Endothelial cell of umbilical vein (primary cell): ENCODE measurements around the gene PEX5. TPM values are rescaled to one million over a fixed set of nuclear protein-coding genes. Genes with fewer than 3 reads are reported as not detected.

ENCODE experiments used
- BruUV-seq: library from RNA; stranded (reverse); fragments of 400-500 nt; replicated peaks from 2 replicates; lab custom pipeline; 2021; lab: Mats Ljungman, UMichigan
- CTCF ChIA-PET: fragments of 300-600, 350-600 bp; sonication (Branson Sonifier 250); formaldehyde crosslinking; loops from one replicate; lab custom pipeline; 2021; ENCODE audit warnings: antibody characterized with exemption, inconsistent platforms; lab: Charles Lee
- POLR2A ChIA-PET: fragments of 300-600, 350-600 bp; sonication (Branson Sonifier 250); formaldehyde crosslinking; loops from one replicate; lab custom pipeline; 2021; ENCODE audit warnings: antibody characterized with exemption, inconsistent platforms; lab: Charles Lee
- DNase-seq: peaks from one replicate; pipeline ENCODE4 v3.0.0-alpha.2; 2011; ENCODE audit warnings: low read depth, low spot score
- FAIRE-seq: peaks from 2 replicates; lab custom pipeline; 2011; peaks lifted over from hg19 to GRCh38; lab: Jason Lieb, UNC
- H2AFZ ChIP-seq: 2 replicates; pipeline ENCODE4 v1.6.0; 2012; ENCODE audit warnings: low read depth, low read length, control low read depth, inconsistent platforms
- H3K27ac ChIP-seq: 2 replicates; pipeline ENCODE4 v1.5.1; 2011; ENCODE audit warnings: low read depth, mild to moderate bottlenecking, control low read depth, low read length, moderate library complexity; ENCODE audit not compliant: insufficient read depth
- H3K27me3 ChIP-seq, 2 experiments: 2 replicates each; pipeline versions ENCODE4 v1.6.0 to v1.6.1; 2011; ENCODE audit warnings: low read length in 2 of 2, mixed read lengths in 1 of 2; ENCODE audit not compliant: control insufficient read depth in 2 of 2, insufficient read depth in 2 of 2
- H3K36me3 ChIP-seq, 2 experiments: 2 replicates in 1 of 2; 3 replicates in 1 of 2; pipeline ENCODE4 v1.5.1; 2011; ENCODE audit warnings: low read length in 2 of 2, mild to moderate bottlenecking in 1 of 2, moderate library complexity in 1 of 2; ENCODE audit not compliant: control insufficient read depth in 2 of 2, insufficient read depth in 2 of 2; ENCODE audit errors: extremely low read depth in 1 of 2
- H3K4me1 ChIP-seq: 3 replicates; pipeline ENCODE4 v1.5.1; 2011; ENCODE audit warnings: mild to moderate bottlenecking, low read length; ENCODE audit not compliant: control insufficient read depth, insufficient read depth; ENCODE audit errors: extremely low read depth
- H3K4me2 ChIP-seq: 2 replicates; pipeline ENCODE4 v1.6.1; 2011; ENCODE audit warnings: low read length, control low read depth, mixed read lengths; ENCODE audit not compliant: insufficient read depth
- H3K4me3 ChIP-seq, 3 experiments: fragments of 200-600 bp in 1 of 3; sonication (generic), shearing (Covaris generic) in 1 of 3; replicated peaks in 1 of 3; 2 replicates each; pipeline ENCODE4 v1.5.1; 2011 to 2016; ENCODE audit warnings: control low read depth in 3 of 3, low read length in 3 of 3, mild to moderate bottlenecking in 2 of 3, inconsistent platforms in 1 of 3, low read depth in 1 of 3, moderate library complexity in 1 of 3; ENCODE audit not compliant: insufficient read depth in 1 of 3
- H3K79me2 ChIP-seq: 2 replicates; pipeline ENCODE4 v1.6.0; 2012; ENCODE audit warnings: low read length, inconsistent platforms; ENCODE audit not compliant: control insufficient read depth, insufficient read depth
- H3K9ac ChIP-seq: replicated peaks from 2 replicates; pipeline ENCODE3; 2011; ENCODE audit warnings: low read length, control low read depth; ENCODE audit not compliant: insufficient read depth; ENCODE audit errors: extremely low read depth
- H3K9me1 ChIP-seq: replicated peaks from 3 replicates; pipeline ENCODE4 v1.6.0; 2011; ENCODE audit warnings: mild to moderate bottlenecking, low read length; ENCODE audit not compliant: control insufficient read depth, insufficient read depth; ENCODE audit errors: extremely low read depth
- H3K9me3 ChIP-seq: replicated peaks from 2 replicates; pipeline ENCODE4 v1.5.1; 2012; ENCODE audit warnings: low read length, inconsistent platforms; ENCODE audit not compliant: control insufficient read depth, insufficient read depth
- H4K20me1 ChIP-seq: replicated peaks from 2 replicates; pipeline ENCODE3; 2011; ENCODE audit warnings: mild to moderate bottlenecking, low read length; ENCODE audit not compliant: control insufficient read depth, insufficient read depth; ENCODE audit errors: extremely low read depth
- EZH2 ChIP-seq: IDR thresholded peaks from 2 replicates; pipeline ENCODE4 v1.6.1; 2012; ENCODE audit warnings: borderline replicate concordance, low read depth, mild to moderate bottlenecking, moderate library complexity, low read length, inconsistent platforms; ENCODE audit not compliant: severe bottlenecking
- FOS ChIP-seq: IDR thresholded peaks from 2 replicates; pipeline ENCODE4 v1.6.1; 2011; ENCODE audit warnings: mild to moderate bottlenecking, low read length, moderate library complexity, borderline replicate concordance; ENCODE audit not compliant: insufficient read depth
- GATA2 ChIP-seq: IDR thresholded peaks from 2 replicates; pipeline ENCODE4 v1.7.0; 2011; ENCODE audit warnings: low read depth, mild to moderate bottlenecking, moderate library complexity, mixed read lengths, low read length; ENCODE audit not compliant: insufficient read length, insufficient read depth
- JUN ChIP-seq: IDR thresholded peaks from 2 replicates; pipeline ENCODE4 v1.6.1; 2011; ENCODE audit warnings: borderline replicate concordance, low read depth; ENCODE audit not compliant: insufficient read length, insufficient read depth
- MAX ChIP-seq: IDR thresholded peaks from 2 replicates; pipeline ENCODE4 v1.6.1; 2011; ENCODE audit not compliant: insufficient read depth, insufficient read length
- MYC ChIP-seq: IDR thresholded peaks from one replicate; pipeline ENCODE4 v1.6.1; 2011; ENCODE audit warnings: mild to moderate bottlenecking, low read depth, low read length
- POLR2A ChIP-seq: IDR thresholded peaks from 2 replicates; pipeline ENCODE4 v1.6.1; 2012; ENCODE audit warnings: low read depth, mild to moderate bottlenecking, control low read depth, low read length
- POLR2AphosphoS5 ChIP-seq: IDR thresholded peaks from 2 replicates; pipeline ENCODE4 v1.6.1; 2012; ENCODE audit warnings: low read depth, mild to moderate bottlenecking, control low read depth, low read length, moderate library complexity; ENCODE audit not compliant: insufficient read depth
- dilution Hi-C: fragments of 300-500 bp; cut with MboI; formaldehyde crosslinking; loops from one replicate; pipeline ENCODE4 v1.15.0; 2019; ENCODE audit warnings: low sequenced_read_pairs; ENCODE audit not compliant: extremely low pct_ligation_motif_present
- intact Hi-C: fragments of 100-400 bp; cut with micrococcal nuclease; formaldehyde crosslinking; loops from one replicate; pipeline ENCODE4 v1.10.0; 2022
- polyA plus RNA-seq, 4 experiments: library from polyadenylated mRNA; depleted of rRNA in 3 of 4; stranded (reverse) in 3 of 4; unstranded in 1 of 4; fragments of >200 nt; gene quantifications; 2 replicates each; pipeline versions ENCODE4 v1.2.1 to v1.2.3, GENCODE V29; 2011 to 2012; ENCODE audit warnings: missing spikeins in 1 of 4
- total RNA-seq: library from RNA; stranded (reverse); gene quantifications from 2 replicates; pipeline ENCODE4 v1.2.3, GENCODE V29; 2021
- TF ChIP-seq, protein P1 (sequence below), 2 donors: IDR thresholded peaks; 1 replicate in 1 of 2; 2 replicates in 1 of 2; pipeline ENCODE4 v1.5.1; 2011; ENCODE audit warnings: low read length in 2 of 2, mild to moderate bottlenecking in 2 of 2, moderate library complexity in 2 of 2, control low read depth in 1 of 2, inconsistent platforms in 1 of 2, low read depth in 1 of 2; ENCODE audit not compliant: insufficient read depth in 1 of 2; ENCODE audit errors: extremely low read depth in 1 of 2

PEX5 gene
- total and polyA plus RNA-seq, 2 donors (not counting 3 experiments of a cell fraction or from before 2014, with no cell fraction given), result 12.9 to 32.3 TPM

DNA sequence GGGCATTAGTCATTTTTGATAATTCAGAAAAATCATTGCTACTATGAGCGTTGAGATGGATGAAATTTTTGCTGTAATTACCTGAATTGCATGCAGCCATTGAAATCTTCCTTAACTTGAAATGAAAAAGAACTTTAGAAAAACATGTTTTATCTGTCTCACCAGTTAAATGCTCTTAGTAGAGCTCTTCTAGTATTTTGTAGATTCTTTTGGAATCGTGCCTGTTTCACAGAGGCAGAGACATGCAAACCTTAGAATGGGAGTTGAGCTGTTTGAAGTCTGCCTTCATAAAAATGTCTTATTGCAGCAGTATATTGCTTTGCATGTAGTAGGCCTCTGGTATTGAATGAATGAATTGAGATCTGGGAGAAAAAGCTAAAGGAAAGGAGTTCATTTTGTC lies 4.2 kb downstream of the PEX5 start:
- no peak overlapping the region for H3K4me2 ChIP-seq
- POLR2A ChIA-PET, result no interaction called here
- no peaks in the 10 kb centered on the region for H3K27me3 ChIP-seq
- peaks cover 12% of the 10 kb centered on the region for H3K4me1 ChIP-seq
- no peaks in the 10 kb centered on the region for H3K9me3 ChIP-seq
- DNase-seq (no peak), FAIRE-seq (no peak)
- dilution Hi-C loops, result no loop called here
- no peaks in the 10 kb centered on the region for H3K9me1 ChIP-seq
- no peaks in the 10 kb centered on the region for H3K79me2 ChIP-seq
- TF ChIP-seq JUN (no peak), FOS (no peak), EZH2 (no peak), POLR2A (no peak), MYC (no peak), MAX (no peak), POLR2AphosphoS5 (no peak), GATA2 (no peak)
- TF ChIP-seq, protein P1, sequence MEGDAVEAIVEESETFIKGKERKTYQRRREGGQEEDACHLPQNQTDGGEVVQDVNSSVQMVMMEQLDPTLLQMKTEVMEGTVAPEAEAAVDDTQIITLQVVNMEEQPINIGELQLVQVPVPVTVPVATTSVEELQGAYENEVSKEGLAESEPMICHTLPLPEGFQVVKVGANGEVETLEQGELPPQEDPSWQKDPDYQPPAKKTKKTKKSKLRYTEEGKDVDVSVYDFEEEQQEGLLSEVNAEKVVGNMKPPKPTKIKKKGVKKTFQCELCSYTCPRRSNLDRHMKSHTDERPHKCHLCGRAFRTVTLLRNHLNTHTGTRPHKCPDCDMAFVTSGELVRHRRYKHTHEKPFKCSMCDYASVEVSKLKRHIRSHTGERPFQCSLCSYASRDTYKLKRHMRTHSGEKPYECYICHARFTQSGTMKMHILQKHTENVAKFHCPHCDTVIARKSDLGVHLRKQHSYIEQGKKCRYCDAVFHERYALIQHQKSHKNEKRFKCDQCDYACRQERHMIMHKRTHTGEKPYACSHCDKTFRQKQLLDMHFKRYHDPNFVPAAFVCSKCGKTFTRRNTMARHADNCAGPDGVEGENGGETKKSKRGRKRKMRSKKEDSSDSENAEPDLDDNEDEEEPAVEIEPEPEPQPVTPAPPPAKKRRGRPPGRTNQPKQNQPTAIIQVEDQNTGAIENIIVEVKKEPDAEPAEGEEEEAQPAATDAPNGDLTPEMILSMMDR (IDR thresholded peaks at IDR 0.05; ENCODE audit: extremely low read depth in 1 of 2, insufficient read depth in 1 of 2, low read depth in 1 of 2, low read length in 2 of 2), result no peak
- CTCF ChIA-PET, result interaction anchor here (1.2 kb wide), 1 partner anchor 51 kb away, joined by 3 read pairs; no protein-coding TSS in a partner anchor
- H3K9ac ChIP-seq, result no peak overlapping the region
- no peak overlapping the region for H3K27ac ChIP-seq
- H3K36me3 ChIP-seq, result peaks cover 0 to 5% of the 10 kb centered on the region in 2 experiments
- H4K20me1 ChIP-seq, result no peaks in the 10 kb centered on the region
- no peak overlapping the region for H2AFZ ChIP-seq
- intact Hi-C loops, result no loop called here
- no TSS peak for BruUV-seq
- no peak overlapping the region for H3K4me3 ChIP-seq
